ENCODE results near the gene TNFRSF21.
A peak's percentile ranks its signal among the peaks of the same experiment; 100 is the strongest.
"Not testable (repeated sequence)": the region's sequence is repeated elsewhere in the genome, so short reads cannot be mapped to it uniquely, and the experiment has no call there.

The TNFRSF21 gene

GRCh38 chr6:47309291-47310130, at the start of gene TNFRSF21:
TNFRSF21 (minus strand) TSS chr6:47309905; CDS start chr6:47309511, 394 bp downstream.
- DNase-seq = peak; percentile 98

DNA sequence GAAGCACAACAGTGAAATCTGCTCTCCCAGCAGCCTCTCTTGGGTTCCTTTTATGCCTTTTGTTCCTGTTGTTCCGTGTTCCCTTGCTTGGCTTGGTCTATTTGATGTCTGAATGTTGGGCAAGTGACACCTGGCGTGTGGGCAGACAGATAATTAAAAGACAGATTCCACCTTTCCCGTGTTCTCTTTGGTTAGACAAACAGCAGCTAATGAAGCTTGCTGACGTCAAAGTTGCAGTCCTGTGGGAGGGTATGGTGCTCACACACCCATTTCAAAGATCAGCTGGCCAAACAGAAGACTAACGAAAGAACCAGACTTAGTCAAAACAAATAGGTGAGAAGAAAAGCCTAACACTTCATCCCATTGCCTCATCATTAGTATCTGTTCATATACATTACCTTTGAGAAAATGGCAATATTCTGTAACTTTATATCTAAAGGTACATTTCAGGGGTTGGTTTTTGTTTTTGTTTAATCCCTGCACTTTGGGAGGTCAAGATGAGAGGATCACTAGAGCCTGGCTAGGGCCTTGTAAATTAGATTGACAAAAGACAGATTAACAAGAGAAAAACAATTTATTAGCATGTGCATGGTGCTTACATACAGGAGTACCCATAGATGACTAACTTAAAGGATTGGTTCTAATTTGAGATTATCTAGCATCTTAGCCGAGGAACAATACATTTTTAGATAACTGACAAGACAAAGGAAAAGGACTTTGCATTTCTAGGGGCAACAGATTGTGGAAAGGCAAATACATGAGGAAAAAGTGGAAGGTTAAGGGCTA, 48.9 kb upstream of the TNFRSF21 start:
- DNase-seq = peak; percentile 85

DNA sequence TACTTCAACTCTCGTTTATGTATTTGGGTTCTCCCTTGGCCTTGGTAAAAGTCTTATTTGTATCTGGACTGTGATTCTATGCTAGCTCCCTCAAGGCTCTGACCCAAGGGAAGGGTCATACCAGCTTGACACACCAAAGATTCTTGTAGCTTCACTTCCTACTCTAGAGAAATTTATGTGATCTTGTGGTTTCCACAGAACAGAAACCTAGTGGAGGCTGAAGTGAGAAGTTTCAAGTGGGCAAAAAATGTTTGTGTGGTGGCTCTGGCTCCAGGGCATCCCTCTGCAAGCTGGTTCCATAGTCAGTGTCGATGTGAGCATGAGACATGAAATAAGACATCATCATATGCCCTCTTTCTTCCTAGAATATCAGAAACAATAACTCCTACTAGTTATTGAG, 48.1 kb upstream of the TNFRSF21 start:
- peak; percentile 17 for DNase-seq

DNA sequence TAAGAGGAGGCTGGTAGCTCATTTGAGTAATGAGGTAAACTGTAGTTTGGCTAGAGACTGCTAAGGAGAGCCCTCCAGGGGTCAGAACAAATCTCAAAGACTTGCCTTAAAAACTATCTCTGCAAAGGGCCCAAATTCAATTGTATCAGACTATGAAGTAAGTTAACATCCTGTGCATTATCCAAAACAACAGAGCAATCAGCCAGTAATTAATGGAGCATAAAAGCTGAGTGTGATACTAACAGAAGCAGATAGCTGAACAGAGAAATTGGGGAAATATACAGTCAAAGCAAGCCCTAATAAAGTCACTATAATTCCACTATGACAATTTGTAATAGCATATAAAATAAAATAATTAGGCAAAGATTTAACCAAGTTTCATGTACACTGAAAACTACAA, 45.8 kb upstream of the TNFRSF21 start:
- DNase-seq = no peak

DNA sequence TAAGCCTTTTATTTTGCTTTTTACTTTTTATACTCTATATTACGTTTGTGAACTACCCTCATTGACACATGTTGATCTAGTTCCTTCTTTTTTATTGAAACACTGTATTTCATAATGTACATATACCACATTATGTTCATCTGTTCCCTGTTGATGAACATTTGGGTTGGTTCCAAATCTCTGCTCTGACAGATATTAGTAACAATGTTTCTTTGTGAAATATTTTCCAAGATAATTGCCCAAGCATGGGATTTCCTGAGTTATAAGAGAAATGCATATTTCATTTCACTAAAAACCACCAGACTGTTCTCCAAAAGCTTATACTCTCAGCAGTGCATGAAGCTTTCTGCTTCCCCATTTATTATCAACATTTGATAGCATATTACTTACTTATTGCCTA, 44.2 kb upstream of the TNFRSF21 start:
- DNase-seq = no peak

DNA sequence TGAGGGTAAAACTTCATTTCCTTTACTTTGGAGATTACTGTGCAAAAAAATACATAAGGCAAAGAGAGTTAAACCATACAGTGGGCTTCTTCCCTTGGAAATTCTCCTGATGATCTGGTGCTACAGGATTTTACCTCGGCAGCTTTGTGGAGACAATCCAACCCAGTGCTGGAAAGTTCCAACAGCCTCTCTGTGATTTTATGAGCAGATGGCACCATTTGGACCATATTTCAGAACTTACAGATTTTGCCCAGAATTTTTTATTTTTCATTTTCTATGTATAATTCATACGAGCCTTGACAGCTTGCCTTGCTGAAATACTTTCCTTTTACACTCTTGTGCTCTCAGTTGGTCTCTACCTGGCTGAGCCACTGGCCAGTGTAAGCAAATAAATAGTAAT, 43.3 kb upstream of the TNFRSF21 start:
- DNase-seq = no peak

DNA sequence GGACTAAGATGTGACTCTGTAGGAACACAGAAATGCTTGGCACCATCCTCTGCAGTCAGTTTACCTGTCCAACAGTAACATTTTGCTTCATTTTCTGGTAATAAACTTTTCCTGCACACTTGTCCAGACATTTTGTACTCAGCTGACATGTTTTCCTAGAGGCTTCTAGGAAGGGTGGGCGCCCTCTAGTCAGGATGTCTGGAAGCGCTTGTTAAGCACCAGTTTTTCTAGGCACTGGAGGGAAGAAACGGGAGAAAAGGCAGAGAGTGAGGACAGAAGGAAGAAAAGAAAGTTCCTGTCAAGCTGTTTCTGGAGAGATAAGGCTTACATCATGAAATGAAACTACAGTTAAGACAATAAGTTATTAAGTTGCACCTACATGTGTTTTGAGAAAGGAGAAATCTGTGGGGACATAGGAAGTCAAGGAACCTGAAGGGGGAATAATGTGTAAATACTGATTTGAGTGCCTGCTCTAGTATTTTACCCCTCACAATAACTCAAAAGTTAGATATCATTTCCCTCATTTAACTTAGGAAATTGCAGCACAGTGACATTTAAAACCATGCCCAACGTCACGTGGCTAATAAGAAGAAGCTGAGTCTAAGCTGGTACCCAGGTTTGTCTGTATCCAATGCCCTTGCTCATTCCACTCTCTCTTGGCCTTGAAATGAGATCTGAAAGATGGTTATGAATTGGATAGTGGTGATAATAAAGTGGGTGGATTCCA, 42.7 kb upstream of the TNFRSF21 start:
- peak; percentile 10 for DNase-seq

GRCh38 chr6:47351621-47352020, 41.9 kb upstream of the TNFRSF21 start:
- DNase-seq = no peak

DNA sequence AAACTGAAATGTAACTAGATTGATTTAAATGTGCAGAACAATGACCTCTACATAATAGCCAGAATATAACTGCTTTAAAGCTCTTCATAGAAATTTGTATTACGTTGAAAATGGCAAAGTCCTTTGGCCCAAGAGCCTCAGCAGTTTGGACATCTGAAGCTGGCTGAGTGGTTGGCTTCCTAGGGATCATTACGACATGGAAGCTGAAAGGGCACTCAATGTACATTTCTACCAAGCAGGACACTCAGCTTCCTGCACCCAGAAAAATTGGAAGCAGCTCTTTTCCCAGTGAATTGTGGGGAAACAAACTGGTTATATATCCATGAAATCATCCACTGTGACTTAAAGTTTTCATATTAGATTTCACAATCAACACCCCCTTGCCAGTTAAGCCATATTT, 40.2 kb upstream of the TNFRSF21 start:
- DNase-seq = no peak

- DNase-seq = no peak
Observed at GRCh38 chr6:47348316-47348863, 38.7 kb upstream of the TNFRSF21 start.

DNA sequence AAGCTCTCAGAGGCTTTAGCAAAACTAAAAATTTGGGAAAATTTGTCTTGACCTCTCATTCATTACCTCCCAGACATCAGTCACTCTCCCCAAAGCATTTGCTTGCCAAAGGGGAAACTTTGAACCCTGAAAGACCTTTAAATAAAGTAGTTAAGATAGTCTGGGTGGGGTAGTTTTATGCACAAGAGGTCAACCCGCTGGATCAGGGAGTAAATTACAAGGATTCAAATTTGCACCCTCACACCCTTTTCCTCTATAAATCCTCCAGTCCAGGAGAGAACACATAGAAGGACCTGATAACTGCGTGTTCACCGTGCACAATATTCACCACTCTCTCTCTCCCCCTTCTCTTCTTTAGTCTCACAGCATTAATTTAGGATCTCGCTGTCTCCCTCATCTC, 36.1 kb upstream of the TNFRSF21 start:
- no peak for DNase-seq

- peak; percentile 32 for DNase-seq
Observed at GRCh38 chr6:47344022-47344421, 34.3 kb upstream of the TNFRSF21 start.

DNA sequence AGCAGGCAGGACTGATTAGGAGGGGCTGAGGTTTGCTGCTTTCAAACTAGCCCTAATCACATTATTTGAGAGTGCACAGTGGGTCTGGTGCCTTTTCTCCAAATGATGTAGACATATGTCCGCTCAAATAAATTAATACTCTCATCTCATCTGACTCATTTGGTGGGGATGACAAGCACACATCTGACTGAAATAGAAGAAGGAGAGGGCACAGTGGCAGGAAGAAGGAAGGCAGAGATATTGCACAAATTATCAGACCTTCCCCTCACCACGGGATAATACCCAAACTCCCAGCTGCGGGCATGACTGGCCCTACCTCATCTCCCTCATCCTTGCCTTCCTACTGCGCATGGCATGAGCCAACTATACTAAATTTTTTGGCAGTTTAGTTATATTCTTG, 33.9 kb upstream of the TNFRSF21 start:
- no peak for DNase-seq

DNA sequence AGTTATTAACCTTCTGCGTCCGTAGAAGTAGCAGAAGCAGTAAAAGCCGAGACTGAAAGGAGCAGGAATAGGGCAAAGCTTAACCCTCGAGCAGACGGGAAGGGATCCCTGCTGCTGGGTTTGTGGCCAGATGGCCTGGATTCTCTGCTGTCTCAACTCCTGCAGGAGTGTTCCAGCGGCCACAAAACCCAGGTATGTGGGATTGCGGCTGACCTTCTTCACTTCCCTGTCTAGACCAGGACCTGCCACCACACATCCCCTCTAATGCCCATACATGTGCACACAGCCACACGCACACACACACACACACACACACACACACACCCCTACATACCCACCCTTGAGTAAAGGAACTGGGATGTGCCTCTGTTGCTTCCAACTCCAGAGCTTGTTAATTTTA, 33.1 kb upstream of the TNFRSF21 start:
- no peak for DNase-seq

DNA sequence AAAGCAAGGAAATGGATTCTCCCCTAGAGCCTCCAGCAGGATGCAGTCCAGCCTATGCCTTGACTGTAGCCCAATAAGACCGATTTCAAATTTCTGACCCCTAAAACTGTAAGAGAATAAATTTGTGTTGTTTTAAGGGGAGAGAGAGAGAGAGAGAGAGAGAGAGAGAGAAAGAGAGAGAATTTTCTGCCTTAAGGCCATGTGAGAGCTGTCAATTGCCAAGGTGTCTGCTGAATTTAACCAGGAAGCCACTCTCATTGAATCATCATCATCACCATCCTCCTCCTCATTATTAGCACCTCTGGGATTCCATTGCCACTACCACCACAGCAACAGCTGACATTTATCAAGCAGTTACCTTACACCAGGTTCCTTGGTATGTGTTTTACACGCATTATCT, 27.8 kb upstream of the TNFRSF21 start:
- no peak for DNase-seq

DNA sequence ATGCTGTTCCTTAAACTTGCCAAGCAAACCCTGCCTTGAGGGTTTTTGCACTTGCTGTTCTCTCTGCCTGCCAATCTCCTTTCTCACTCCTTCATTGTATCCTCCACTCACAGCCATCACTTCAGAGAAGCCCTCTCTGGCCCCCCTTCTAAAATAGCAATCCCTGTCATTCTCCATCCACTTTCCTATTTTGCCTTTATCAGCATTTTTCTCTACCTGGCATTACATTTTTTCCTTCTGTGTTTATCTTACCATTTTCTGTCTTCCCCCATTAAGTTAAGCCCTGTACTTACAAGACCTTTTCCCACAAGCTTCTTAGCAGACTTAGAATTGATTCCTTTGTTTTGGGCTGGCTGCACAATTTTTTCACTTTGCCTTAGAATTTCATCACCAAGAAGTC, 26.6 kb upstream of the TNFRSF21 start:
- no peak for DNase-seq

- no peak for DNase-seq
Observed at GRCh38 chr6:47335466-47335865, 25.8 kb upstream of the TNFRSF21 start.

DNA sequence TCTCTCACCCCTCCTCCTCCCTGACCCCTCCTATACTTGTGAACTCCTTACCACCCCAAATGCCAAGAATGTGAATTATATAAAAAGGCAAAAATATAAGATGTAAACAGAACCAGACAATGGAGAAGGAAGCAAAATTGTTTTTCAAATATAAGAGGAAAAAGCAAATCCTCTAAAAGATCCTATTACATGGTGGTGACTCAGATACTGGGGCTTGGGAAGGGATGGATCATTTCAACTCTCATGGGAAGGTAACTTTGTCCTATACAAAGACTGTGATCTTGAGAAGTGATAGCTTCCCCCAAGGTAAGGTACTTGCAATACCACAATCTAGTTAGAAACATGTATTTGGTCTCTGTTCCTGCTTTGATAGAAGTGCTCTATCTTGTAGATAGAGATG, 24.6 kb upstream of the TNFRSF21 start:
- peak; percentile 49 for DNase-seq

- DNase-seq = not testable (repeated sequence)
Observed at GRCh38 chr6:47328606-47329005, 18.9 kb upstream of the TNFRSF21 start.

GRCh38 chr6:47328139-47328538, 18.4 kb upstream of the TNFRSF21 start:
- DNase-seq = not testable (repeated sequence)

DNA sequence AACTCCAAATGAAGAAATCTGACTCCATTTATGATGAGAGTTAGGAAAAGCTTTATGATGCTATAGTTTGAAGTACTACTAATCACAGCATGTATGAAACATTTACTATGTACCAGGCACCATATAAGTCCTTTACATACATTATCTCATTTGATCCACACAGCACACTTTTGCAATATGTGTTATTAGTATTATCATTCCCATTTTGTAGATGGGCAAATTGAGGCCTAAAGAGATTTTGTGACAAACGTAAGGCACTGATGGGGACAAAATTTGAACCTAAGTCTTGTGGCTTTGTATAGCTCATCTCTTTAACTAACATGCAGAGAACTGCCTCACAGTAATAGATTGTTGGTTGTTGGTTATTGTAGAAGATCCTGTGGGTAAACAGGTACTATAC, 14.2 kb upstream of the TNFRSF21 start:
- no peak for DNase-seq

- no peak for DNase-seq
Observed at GRCh38 chr6:47323321-47323720, 13.6 kb upstream of the TNFRSF21 start.

DNA sequence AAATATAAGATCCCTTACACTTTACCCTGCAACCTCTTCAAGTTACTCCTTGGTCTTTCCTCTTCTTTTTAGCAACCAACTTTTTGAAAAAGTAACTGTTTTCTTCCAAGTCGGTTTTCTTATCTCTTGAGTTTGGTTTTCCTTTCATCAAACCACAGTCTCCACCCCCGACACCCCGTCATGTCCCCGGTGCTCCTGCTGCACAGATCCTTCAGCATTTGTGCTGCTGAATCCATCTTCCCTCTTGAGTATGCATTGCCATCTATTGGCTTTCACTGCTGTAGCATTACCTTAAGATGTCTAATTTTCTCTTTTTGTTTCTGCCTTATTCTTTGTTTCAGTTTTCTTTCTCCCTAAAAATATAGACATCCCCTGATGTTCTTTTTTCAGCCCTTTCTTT, 11.9 kb upstream of the TNFRSF21 start:
- no peak for DNase-seq
